Liver (tissue), 9 donors: ENCODE results near the gene KISS1. TPM values are rescaled to one million over a fixed set of nuclear protein-coding genes. Genes with fewer than 3 reads are reported as not detected.

Experiments
- DNase-seq: peaks from one replicate; pipeline ENCODE4 v3.0.0-alpha.2; 2017; ENCODE audit warnings: low spot score
- H3K27ac ChIP-seq, 2 donors: one replicate each; pipeline ENCODE4 v1.7.0; 2013; ENCODE audit warnings: inconsistent platforms in 2 of 2, low read length in 2 of 2, control low read depth in 1 of 2, low read depth in 1 of 2, mild to moderate bottlenecking in 1 of 2
- H3K27me3 ChIP-seq, 4 donors: one replicate each; pipeline versions ENCODE4 v1.6.1 to v1.7.0; 2013; ENCODE audit warnings: low read length in 3 of 4, inconsistent platforms in 1 of 4, mild to moderate bottlenecking in 1 of 4, moderate library complexity in 1 of 4; ENCODE audit not compliant: control insufficient read depth in 4 of 4, insufficient read depth in 4 of 4
- H3K36me3 ChIP-seq, 4 donors: one replicate each; pipeline versions ENCODE4 v1.6.1 to v1.7.0; 2013; ENCODE audit warnings: low read length in 3 of 4, mild to moderate bottlenecking in 3 of 4, low read depth in 1 of 4, moderate library complexity in 1 of 4; ENCODE audit not compliant: control insufficient read depth in 4 of 4, insufficient read depth in 3 of 4
- H3K4me1 ChIP-seq, 4 donors: one replicate each; pipeline versions ENCODE4 v1.6.1 to v1.7.0; 2013; ENCODE audit warnings: low read length in 3 of 4, mild to moderate bottlenecking in 3 of 4, moderate library complexity in 1 of 4; ENCODE audit not compliant: control insufficient read depth in 4 of 4, insufficient read depth in 4 of 4
- H3K4me3 ChIP-seq, 3 donors: one replicate each; pipeline versions ENCODE4 v1.6.1 to v1.7.0; 2013; ENCODE audit warnings: low read length in 3 of 3, control low read depth in 1 of 3, low read depth in 1 of 3, mild to moderate bottlenecking in 1 of 3
- H3K9ac ChIP-seq, 2 donors: one replicate each; pipeline ENCODE4 v1.7.0; 2013; ENCODE audit warnings: low read length in 2 of 2, mild to moderate bottlenecking in 2 of 2, moderate library complexity in 2 of 2, control low read depth in 1 of 2, low read depth in 1 of 2
- H3K9me3 ChIP-seq, 4 donors: one replicate each; pipeline versions ENCODE4 v1.6.1 to v1.7.0; 2013; ENCODE audit warnings: low read length in 3 of 4; ENCODE audit not compliant: control insufficient read depth in 4 of 4
- ATF3 ChIP-seq: IDR thresholded peaks from 2 replicates; pipeline ENCODE4 v1.6.1; 2016; ENCODE audit warnings: antibody characterized with exemption
- CTCF ChIP-seq: fragments of 150-350 bp; IDR thresholded peaks from 2 replicates; pipeline ENCODE4 v1.5.1; 2017; ENCODE audit warnings: improper control_type of control experiment, low read depth, low read length; ENCODE audit not compliant: missing input control
- EGR1 ChIP-seq, 2 donors: IDR thresholded peaks; 2 replicates each; pipeline ENCODE4 v1.6.1; 2016 to 2018; ENCODE audit warnings: antibody characterized with exemption in 2 of 2, low read depth in 2 of 2
- FOXA1 ChIP-seq: IDR thresholded peaks from 2 replicates; pipeline ENCODE4 v1.6.1; 2016; ENCODE audit warnings: antibody characterized with exemption
- FOXA2 ChIP-seq: IDR thresholded peaks from 2 replicates; pipeline ENCODE4 v1.6.1; 2016; ENCODE audit warnings: antibody characterized with exemption
- GABPA ChIP-seq, 2 donors: IDR thresholded peaks in 1 of 2; conservative IDR thresholded peaks in 1 of 2; 2 replicates each; pipeline ENCODE4 v1.6.1; 2016; ENCODE audit warnings: antibody characterized with exemption in 2 of 2, mild to moderate bottlenecking in 1 of 2, moderate library complexity in 1 of 2
- HNF4A ChIP-seq, 2 donors: conservative IDR thresholded peaks; 2 replicates each; pipeline ENCODE4 v1.6.1; 2016; ENCODE audit warnings: antibody characterized with exemption in 2 of 2, mild to moderate bottlenecking in 2 of 2
- HNF4G ChIP-seq: IDR thresholded peaks from 2 replicates; pipeline ENCODE4 v1.6.1; 2016; ENCODE audit warnings: antibody characterized with exemption
- JUND ChIP-seq, 2 donors: IDR thresholded peaks; 2 replicates each; pipeline ENCODE4 v1.6.1; 2016; ENCODE audit warnings: antibody characterized with exemption in 2 of 2
- MAX ChIP-seq: IDR thresholded peaks from 2 replicates; pipeline ENCODE4 v1.6.1; 2016; ENCODE audit warnings: antibody characterized with exemption
- NR2F2 ChIP-seq: IDR thresholded peaks from 2 replicates; pipeline ENCODE4 v1.6.1; 2016; ENCODE audit warnings: antibody characterized with exemption
- RAD21 ChIP-seq, 2 donors: IDR thresholded peaks; 2 replicates each; pipeline ENCODE4 v1.6.1; 2016; ENCODE audit warnings: antibody characterized with exemption in 2 of 2, mild to moderate bottlenecking in 2 of 2
- REST ChIP-seq: IDR thresholded peaks from 2 replicates; pipeline ENCODE4 v1.6.1; 2016; ENCODE audit warnings: antibody characterized with exemption, mild to moderate bottlenecking
- RXRA ChIP-seq, 2 donors: IDR thresholded peaks; 2 replicates each; pipeline ENCODE4 v1.6.1; 2017 to 2018; ENCODE audit warnings: antibody characterized with exemption in 2 of 2, mild to moderate bottlenecking in 1 of 2
- SP1 ChIP-seq: IDR thresholded peaks from 2 replicates; pipeline ENCODE4 v1.6.1; 2018; ENCODE audit warnings: antibody characterized with exemption, mild to moderate bottlenecking
- TAF1 ChIP-seq: conservative IDR thresholded peaks from 2 replicates; pipeline ENCODE4 v1.6.1; 2016; ENCODE audit warnings: antibody characterized with exemption, mild to moderate bottlenecking
- YY1 ChIP-seq: IDR thresholded peaks from 2 replicates; pipeline ENCODE4 v1.6.1; 2016; ENCODE audit warnings: antibody characterized with exemption, mild to moderate bottlenecking
- ZBTB33 ChIP-seq: IDR thresholded peaks from 2 replicates; pipeline ENCODE4 v1.6.1; 2016; ENCODE audit warnings: antibody characterized with exemption
- WGBS: extraction: QIAGEN DNeasy Blood & Tissue Kit; methylation state at CpG from one replicate; pipeline ENCODE4 v1.1.7; 2013; 5-methylcytosine and 5-hydroxymethylcytosine counted together
- polyA plus RNA-seq, 2 donors: library from polyadenylated mRNA; stranded (reverse) in 1 of 2; unstranded in 1 of 2; fragments of 200-250 nt in 1 of 2; fragments of >200 nt in 1 of 2; fragmentation: Nextera tagmentation in 1 of 2; extraction: Ambion mirVana in 1 of 2; gene quantifications; one replicate each; pipeline versions ENCODE4 v1.2.1 to v1.2.3, GENCODE V29; 2013 to 2015
- total RNA-seq, 2 donors: library from RNA; depleted of rRNA; stranded (reverse); fragments of >200 nt; gene quantifications; one replicate each; pipeline ENCODE4 v1.2.3, GENCODE V29; 2014
- donor health status: healthy.
- donor health status: healthy.
- donor health status: healthy.
- donor health status: healthy.
- donor health status: healthy.

KISS1 gene
- total and polyA plus RNA-seq, 4 donors = 0.50 to 1.4 TPM; not detected in 2

- no peak for TF ChIP-seq CTCF
- TF ChIP-seq FOXA2 = no peak
- no peak for TF ChIP-seq ATF3
- no peak for TF ChIP-seq MAX
- no peak for TF ChIP-seq TAF1
- TF ChIP-seq JUND (IDR thresholded peaks at IDR 0.05) = no peak
- TF ChIP-seq HNF4A (conservative IDR thresholded peaks at IDR 0.05) = no peak
- no peak for TF ChIP-seq SP1
- no peak for TF ChIP-seq YY1
- no peak for TF ChIP-seq RAD21 (IDR thresholded peaks at IDR 0.05)
- no peak for TF ChIP-seq RXRA (IDR thresholded peaks at IDR 0.05)
- no peak for TF ChIP-seq EGR1 (IDR thresholded peaks at IDR 0.05; ENCODE audit: low read depth in 2 of 2)
Observed at GRCh38 chr1:204223129-204223860, 27.0 kb upstream of the KISS1 start (continued).

GRCh38 chr1:204222764-204223055 is 26.4 kb upstream of the KISS1 start:
- peaks cover 0 to 19% (median 9%) of the 10 kb centered on the region in 4 donors for H3K36me3 ChIP-seq
- no peak overlapping the region for H3K4me3 ChIP-seq
- peaks cover 4 to 28% (median 18%) of the 10 kb centered on the region in 4 donors for H3K4me1 ChIP-seq
- no peaks in the 10 kb centered on the region for H3K27me3 ChIP-seq
- H3K9me3 ChIP-seq = no peaks in the 10 kb centered on the region
- no peak overlapping the region for H3K9ac ChIP-seq
- no peak for DNase-seq
- WGBS = 90% methylated on average over 3 of the region's 3 CpGs
- no peak for TF ChIP-seq ZBTB33
- TF ChIP-seq CTCF = no peak
- no peak for TF ChIP-seq RXRA (IDR thresholded peaks at IDR 0.05)
- no peak for TF ChIP-seq YY1
- TF ChIP-seq NR2F2 = no peak
- TF ChIP-seq REST = no peak
- no peak for TF ChIP-seq SP1
- no peak for TF ChIP-seq GABPA (IDR thresholded peaks at IDR 0.05 in 1 of 2, conservative IDR thresholded peaks at IDR 0.05 in 1 of 2)
- no peak for TF ChIP-seq JUND (IDR thresholded peaks at IDR 0.05)
- no peak for TF ChIP-seq HNF4G
- TF ChIP-seq FOXA1 = no peak
- TF ChIP-seq EGR1 (IDR thresholded peaks at IDR 0.05; ENCODE audit: low read depth in 2 of 2) = no peak
- TF ChIP-seq FOXA2 = no peak
- H3K27ac ChIP-seq = peak overlapping the region in 1 of 2 donors; percentile 12
